Liver (tissue), 9 donors: ENCODE measurements around the gene EFCAB7. TPM values are rescaled to one million over a fixed set of nuclear protein-coding genes. Genes with fewer than 3 reads are reported as not detected.

Experiments
- DNase-seq: peaks from one replicate; pipeline ENCODE4 v3.0.0-alpha.2; 2017; ENCODE audit warnings: low spot score
- H3K27ac ChIP-seq, 2 donors: one replicate each; pipeline ENCODE4 v1.7.0; 2013; ENCODE audit warnings: inconsistent platforms in 2 of 2, low read length in 2 of 2, control low read depth in 1 of 2, low read depth in 1 of 2, mild to moderate bottlenecking in 1 of 2
- H3K27me3 ChIP-seq, 4 donors: one replicate each; pipeline versions ENCODE4 v1.6.1 to v1.7.0; 2013; ENCODE audit warnings: low read length in 3 of 4, inconsistent platforms in 1 of 4, mild to moderate bottlenecking in 1 of 4, moderate library complexity in 1 of 4; ENCODE audit not compliant: control insufficient read depth in 4 of 4, insufficient read depth in 4 of 4
- H3K36me3 ChIP-seq, 4 donors: one replicate each; pipeline versions ENCODE4 v1.6.1 to v1.7.0; 2013; ENCODE audit warnings: low read length in 3 of 4, mild to moderate bottlenecking in 3 of 4, low read depth in 1 of 4, moderate library complexity in 1 of 4; ENCODE audit not compliant: control insufficient read depth in 4 of 4, insufficient read depth in 3 of 4
- H3K4me1 ChIP-seq, 4 donors: one replicate each; pipeline versions ENCODE4 v1.6.1 to v1.7.0; 2013; ENCODE audit warnings: low read length in 3 of 4, mild to moderate bottlenecking in 3 of 4, moderate library complexity in 1 of 4; ENCODE audit not compliant: control insufficient read depth in 4 of 4, insufficient read depth in 4 of 4
- H3K4me3 ChIP-seq, 3 donors: one replicate each; pipeline versions ENCODE4 v1.6.1 to v1.7.0; 2013; ENCODE audit warnings: low read length in 3 of 3, control low read depth in 1 of 3, low read depth in 1 of 3, mild to moderate bottlenecking in 1 of 3
- H3K9ac ChIP-seq, 2 donors: one replicate each; pipeline ENCODE4 v1.7.0; 2013; ENCODE audit warnings: low read length in 2 of 2, mild to moderate bottlenecking in 2 of 2, moderate library complexity in 2 of 2, control low read depth in 1 of 2, low read depth in 1 of 2
- H3K9me3 ChIP-seq, 4 donors: one replicate each; pipeline versions ENCODE4 v1.6.1 to v1.7.0; 2013; ENCODE audit warnings: low read length in 3 of 4; ENCODE audit not compliant: control insufficient read depth in 4 of 4
- ATF3 ChIP-seq: IDR thresholded peaks from 2 replicates; pipeline ENCODE4 v1.6.1; 2016; ENCODE audit warnings: antibody characterized with exemption
- EGR1 ChIP-seq, 2 donors: IDR thresholded peaks; 2 replicates each; pipeline ENCODE4 v1.6.1; 2016 to 2018; ENCODE audit warnings: antibody characterized with exemption in 2 of 2, low read depth in 2 of 2
- FOXA1 ChIP-seq: IDR thresholded peaks from 2 replicates; pipeline ENCODE4 v1.6.1; 2016; ENCODE audit warnings: antibody characterized with exemption
- FOXA2 ChIP-seq: IDR thresholded peaks from 2 replicates; pipeline ENCODE4 v1.6.1; 2016; ENCODE audit warnings: antibody characterized with exemption
- GABPA ChIP-seq, 2 donors: IDR thresholded peaks in 1 of 2; conservative IDR thresholded peaks in 1 of 2; 2 replicates each; pipeline ENCODE4 v1.6.1; 2016; ENCODE audit warnings: antibody characterized with exemption in 2 of 2, mild to moderate bottlenecking in 1 of 2, moderate library complexity in 1 of 2
- HNF4A ChIP-seq, 2 donors: conservative IDR thresholded peaks; 2 replicates each; pipeline ENCODE4 v1.6.1; 2016; ENCODE audit warnings: antibody characterized with exemption in 2 of 2, mild to moderate bottlenecking in 2 of 2
- HNF4G ChIP-seq: IDR thresholded peaks from 2 replicates; pipeline ENCODE4 v1.6.1; 2016; ENCODE audit warnings: antibody characterized with exemption
- JUND ChIP-seq, 2 donors: IDR thresholded peaks; 2 replicates each; pipeline ENCODE4 v1.6.1; 2016; ENCODE audit warnings: antibody characterized with exemption in 2 of 2
- NR2F2 ChIP-seq: IDR thresholded peaks from 2 replicates; pipeline ENCODE4 v1.6.1; 2016; ENCODE audit warnings: antibody characterized with exemption
- RAD21 ChIP-seq, 2 donors: IDR thresholded peaks; 2 replicates each; pipeline ENCODE4 v1.6.1; 2016; ENCODE audit warnings: antibody characterized with exemption in 2 of 2, mild to moderate bottlenecking in 2 of 2
- TAF1 ChIP-seq: conservative IDR thresholded peaks from 2 replicates; pipeline ENCODE4 v1.6.1; 2016; ENCODE audit warnings: antibody characterized with exemption, mild to moderate bottlenecking
- YY1 ChIP-seq: IDR thresholded peaks from 2 replicates; pipeline ENCODE4 v1.6.1; 2016; ENCODE audit warnings: antibody characterized with exemption, mild to moderate bottlenecking
- ZBTB33 ChIP-seq: IDR thresholded peaks from 2 replicates; pipeline ENCODE4 v1.6.1; 2016; ENCODE audit warnings: antibody characterized with exemption
- WGBS: extraction: QIAGEN DNeasy Blood & Tissue Kit; methylation state at CpG from one replicate; pipeline ENCODE4 v1.1.7; 2013; 5-methylcytosine and 5-hydroxymethylcytosine counted together
- polyA plus RNA-seq, 2 donors: library from polyadenylated mRNA; stranded (reverse) in 1 of 2; unstranded in 1 of 2; fragments of 200-250 nt in 1 of 2; fragments of >200 nt in 1 of 2; fragmentation: Nextera tagmentation in 1 of 2; extraction: Ambion mirVana in 1 of 2; gene quantifications; one replicate each; pipeline versions ENCODE4 v1.2.1 to v1.2.3, GENCODE V29; 2013 to 2015
- total RNA-seq, 2 donors: library from RNA; depleted of rRNA; stranded (reverse); fragments of >200 nt; gene quantifications; one replicate each; pipeline ENCODE4 v1.2.3, GENCODE V29; 2014
- TF ChIP-seq, protein P1 (sequence below): fragments of 150-350 bp; IDR thresholded peaks from 2 replicates; pipeline ENCODE4 v1.5.1; 2017; ENCODE audit warnings: improper control_type of control experiment, low read depth, low read length; ENCODE audit not compliant: missing input control
- donor health status: healthy.
- donor health status: healthy.
- donor health status: healthy.
- donor health status: healthy.
- donor health status: healthy.

The EFCAB7 gene
- total and polyA plus RNA-seq, 4 donors, result 0.70 to 2.6 (median 1.9) TPM

DNA sequence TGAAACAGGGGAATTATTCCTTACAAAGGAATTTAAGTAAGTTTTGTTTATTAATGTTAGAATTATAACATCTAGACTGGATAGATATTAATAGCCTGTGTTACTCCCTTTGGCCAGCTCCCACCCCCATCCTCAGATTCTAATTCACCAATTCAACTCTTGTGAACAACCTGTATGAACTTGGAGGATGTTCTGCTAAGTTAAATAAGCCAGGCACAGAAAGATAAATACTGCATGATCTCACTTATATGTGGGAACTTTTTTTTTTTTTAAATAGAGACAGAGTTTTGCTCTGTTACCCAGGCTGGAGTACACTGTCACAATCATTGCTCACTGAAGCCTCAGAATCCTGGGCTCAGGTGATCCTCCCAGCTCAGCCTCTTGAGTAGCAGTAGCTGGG lies 32.2 kb downstream of the EFCAB7 start:
- no peaks in the 10 kb centered on the region for H3K27me3 ChIP-seq
- H3K9me3 ChIP-seq, result no peaks in the 10 kb centered on the region
- H3K36me3 ChIP-seq, result no peaks in the 10 kb centered on the region
- no peak overlapping the region for H3K27ac ChIP-seq
- H3K4me1 ChIP-seq, result peaks cover 0 to 2% (median 0%) of the 10 kb centered on the region in 4 donors
- DNase-seq, result no peak
- H3K9ac ChIP-seq, result no peak overlapping the region
- no peak overlapping the region for H3K4me3 ChIP-seq
- TF ChIP-seq RAD21 (IDR thresholded peaks at IDR 0.05), result no peak
- TF ChIP-seq ZBTB33, result no peak
- TF ChIP-seq HNF4G, result no peak
- TF ChIP-seq FOXA2, result no peak
- no peak for TF ChIP-seq ATF3
- no peak for TF ChIP-seq HNF4A (conservative IDR thresholded peaks at IDR 0.05)
- TF ChIP-seq GABPA (IDR thresholded peaks at IDR 0.05 in 1 of 2, conservative IDR thresholded peaks at IDR 0.05 in 1 of 2), result no peak
- no peak for TF ChIP-seq FOXA1
- no peak for TF ChIP-seq EGR1 (IDR thresholded peaks at IDR 0.05; ENCODE audit: low read depth in 2 of 2)
- TF ChIP-seq NR2F2, result no peak
- TF ChIP-seq YY1, result no peak
- no peak for TF ChIP-seq JUND (IDR thresholded peaks at IDR 0.05)
- TF ChIP-seq, protein P1, sequence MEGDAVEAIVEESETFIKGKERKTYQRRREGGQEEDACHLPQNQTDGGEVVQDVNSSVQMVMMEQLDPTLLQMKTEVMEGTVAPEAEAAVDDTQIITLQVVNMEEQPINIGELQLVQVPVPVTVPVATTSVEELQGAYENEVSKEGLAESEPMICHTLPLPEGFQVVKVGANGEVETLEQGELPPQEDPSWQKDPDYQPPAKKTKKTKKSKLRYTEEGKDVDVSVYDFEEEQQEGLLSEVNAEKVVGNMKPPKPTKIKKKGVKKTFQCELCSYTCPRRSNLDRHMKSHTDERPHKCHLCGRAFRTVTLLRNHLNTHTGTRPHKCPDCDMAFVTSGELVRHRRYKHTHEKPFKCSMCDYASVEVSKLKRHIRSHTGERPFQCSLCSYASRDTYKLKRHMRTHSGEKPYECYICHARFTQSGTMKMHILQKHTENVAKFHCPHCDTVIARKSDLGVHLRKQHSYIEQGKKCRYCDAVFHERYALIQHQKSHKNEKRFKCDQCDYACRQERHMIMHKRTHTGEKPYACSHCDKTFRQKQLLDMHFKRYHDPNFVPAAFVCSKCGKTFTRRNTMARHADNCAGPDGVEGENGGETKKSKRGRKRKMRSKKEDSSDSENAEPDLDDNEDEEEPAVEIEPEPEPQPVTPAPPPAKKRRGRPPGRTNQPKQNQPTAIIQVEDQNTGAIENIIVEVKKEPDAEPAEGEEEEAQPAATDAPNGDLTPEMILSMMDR, result no peak
- TF ChIP-seq TAF1, result no peak

DNA sequence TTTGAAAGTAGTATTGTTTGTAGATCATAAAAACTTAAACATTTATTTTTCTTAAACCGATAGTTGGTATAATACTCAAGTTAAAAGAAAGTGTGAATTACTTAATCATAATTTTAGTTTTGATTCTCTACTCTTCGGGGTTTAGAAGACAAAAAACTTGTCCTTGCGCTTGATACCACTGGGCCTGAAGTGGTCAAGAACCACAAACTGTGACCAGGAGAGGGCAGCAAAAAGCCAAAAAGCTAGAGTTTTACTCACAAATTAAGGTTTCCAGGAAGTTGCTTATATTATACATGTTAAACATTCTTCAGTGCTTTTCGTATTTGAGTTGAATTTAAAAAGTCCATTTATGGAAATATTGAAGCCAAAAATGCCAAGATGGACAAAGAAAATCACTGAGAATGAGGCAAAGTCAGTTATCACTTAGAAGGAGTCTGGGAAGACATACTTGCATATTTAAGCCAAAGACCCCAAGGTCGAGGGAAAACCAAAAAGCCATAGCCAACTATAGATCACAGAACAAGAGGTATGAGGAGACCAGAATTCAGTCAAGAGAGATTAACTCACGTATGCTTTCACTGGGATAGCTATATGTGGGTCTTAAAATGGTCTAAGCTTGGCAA lies 34.2 kb downstream of the EFCAB7 start:
- Histone ChIP-seq H3K4me1 (peaks cover 0 to 2% (median 0%) of the 10 kb centered on the region in 4 donors), H3K9ac (no peak overlapping the region), H3K9me3 (no peaks in the 10 kb centered on the region), H3K4me3 (no peak overlapping the region), H3K36me3 (no peaks in the 10 kb centered on the region), H3K27me3 (no peaks in the 10 kb centered on the region), H3K27ac (no peak overlapping the region)
- TF ChIP-seq, protein P1, result peak; percentile 46
- no peak for TF ChIP-seq TAF1
- peak; percentile 67 to 79 for TF ChIP-seq RAD21 (IDR thresholded peaks at IDR 0.05)
- WGBS, result 64% methylated on average over 6 of the region's 6 CpGs
- DNase-seq, result no peak
